Pons (tissue), 1 donor: ENCODE data around the gene SLC2A11.

Experiments
- DNase-seq: peaks from one replicate; pipeline ENCODE4 v3.0.0-alpha.2; 2016; ENCODE audit warnings: low spot score

Gene SLC2A11

GRCh38 chr22:23857606-23858483, at the start of gene SLC2A11:
SLC2A11 (plus strand) TSS chr22:23857875; CDS start chr22:23858000, 125 bp downstream.
- DNase-seq = peak; percentile 98

- DNase-seq = no peak
Measured at GRCh38 chr22:23812378-23812777, 45.3 kb upstream of the SLC2A11 start.

GRCh38 chr22:23815541-23816155, 42.0 kb upstream of the SLC2A11 start:
- no peak for DNase-seq

DNA sequence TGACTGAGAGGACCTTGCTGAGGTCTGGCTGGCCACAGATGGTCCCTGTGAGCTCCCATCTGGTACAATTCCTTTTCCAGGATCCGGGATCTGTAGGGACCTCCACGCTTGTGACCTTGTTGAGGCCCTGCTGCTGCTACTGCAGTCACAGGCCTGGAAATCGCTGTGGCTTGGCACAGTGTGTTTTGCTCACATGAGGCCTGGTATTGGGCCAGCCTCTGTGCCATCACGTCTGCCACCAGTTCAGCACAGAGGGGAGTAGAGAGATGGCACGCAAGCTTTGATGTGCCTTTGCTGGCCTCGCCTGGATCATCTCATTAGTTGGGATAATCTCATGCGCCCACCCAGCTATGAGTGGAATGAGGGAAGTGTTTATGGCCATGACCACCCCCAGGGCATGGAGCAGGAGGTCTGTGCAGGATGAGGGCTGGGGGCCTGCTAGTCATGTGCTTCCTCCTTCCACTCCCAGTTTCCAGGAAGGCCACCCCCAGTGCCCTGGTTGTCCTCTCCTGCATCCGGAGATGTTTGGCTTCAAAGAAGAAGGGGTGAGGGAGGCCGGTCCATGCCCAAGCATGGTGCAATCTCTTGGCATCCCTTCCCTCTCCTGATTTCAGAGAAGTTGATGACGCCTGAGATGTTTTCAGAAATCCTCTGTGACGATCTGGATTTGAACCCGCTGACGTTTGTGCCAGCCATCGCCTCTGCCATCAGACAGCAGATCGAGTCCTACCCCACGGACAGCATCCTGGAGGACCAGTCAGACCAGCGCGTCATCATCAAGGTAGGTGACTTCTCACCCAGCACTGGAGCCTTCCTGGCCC, 41.3 kb upstream of the SLC2A11 start:
- peak; percentile 65 for DNase-seq

DNA sequence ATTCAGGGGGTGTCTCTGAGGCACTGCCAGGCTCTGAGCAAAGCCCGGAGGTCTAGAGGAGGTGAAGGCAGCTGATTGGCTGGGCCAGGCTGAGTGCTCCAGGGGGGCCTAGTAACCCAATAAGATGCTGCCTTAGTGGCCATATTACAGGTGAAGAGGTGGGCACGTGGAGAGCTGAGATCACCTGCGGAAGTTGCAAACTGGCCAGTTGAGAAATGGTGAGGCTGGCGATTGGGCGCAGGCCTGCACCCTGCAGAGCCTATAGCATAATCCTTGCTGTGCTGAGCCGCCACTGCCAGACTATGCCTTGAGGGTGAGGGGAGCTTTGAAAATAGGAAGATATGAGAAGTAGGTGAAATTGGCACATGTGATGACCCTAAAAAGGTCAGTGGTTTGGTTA, 40.5 kb upstream of the SLC2A11 start:
- DNase-seq = no peak

DNA sequence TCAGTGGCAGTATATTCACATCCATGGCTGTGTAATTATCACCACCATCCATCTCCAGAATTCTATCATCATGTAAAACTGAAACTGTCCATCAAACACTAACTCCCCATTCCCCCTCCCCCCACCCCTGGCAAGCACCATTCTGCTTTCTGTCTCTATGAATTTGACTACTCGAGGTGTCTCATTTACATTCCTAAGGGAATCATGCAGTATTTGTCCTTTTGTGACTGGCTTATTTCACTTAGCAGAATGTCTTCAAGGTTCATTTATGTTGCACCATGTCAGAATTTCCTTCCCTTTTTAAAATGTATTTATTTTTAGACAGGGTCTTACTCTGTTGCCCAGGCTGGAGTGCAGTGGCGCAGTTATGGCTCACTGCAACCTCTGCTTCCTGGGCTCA, 39.1 kb upstream of the SLC2A11 start:
- DNase-seq = no peak

GRCh38 chr22:23820748-23821211, 36.9 kb upstream of the SLC2A11 start:
- DNase-seq = no peak

GRCh38 chr22:23822101-23822671, 35.5 kb upstream of the SLC2A11 start:
- DNase-seq = peak; percentile 32

GRCh38 chr22:23823331-23823791, 34.3 kb upstream of the SLC2A11 start:
- no peak for DNase-seq

GRCh38 chr22:23824476-23825245, 33.0 kb upstream of the SLC2A11 start:
- DNase-seq = no peak

DNA sequence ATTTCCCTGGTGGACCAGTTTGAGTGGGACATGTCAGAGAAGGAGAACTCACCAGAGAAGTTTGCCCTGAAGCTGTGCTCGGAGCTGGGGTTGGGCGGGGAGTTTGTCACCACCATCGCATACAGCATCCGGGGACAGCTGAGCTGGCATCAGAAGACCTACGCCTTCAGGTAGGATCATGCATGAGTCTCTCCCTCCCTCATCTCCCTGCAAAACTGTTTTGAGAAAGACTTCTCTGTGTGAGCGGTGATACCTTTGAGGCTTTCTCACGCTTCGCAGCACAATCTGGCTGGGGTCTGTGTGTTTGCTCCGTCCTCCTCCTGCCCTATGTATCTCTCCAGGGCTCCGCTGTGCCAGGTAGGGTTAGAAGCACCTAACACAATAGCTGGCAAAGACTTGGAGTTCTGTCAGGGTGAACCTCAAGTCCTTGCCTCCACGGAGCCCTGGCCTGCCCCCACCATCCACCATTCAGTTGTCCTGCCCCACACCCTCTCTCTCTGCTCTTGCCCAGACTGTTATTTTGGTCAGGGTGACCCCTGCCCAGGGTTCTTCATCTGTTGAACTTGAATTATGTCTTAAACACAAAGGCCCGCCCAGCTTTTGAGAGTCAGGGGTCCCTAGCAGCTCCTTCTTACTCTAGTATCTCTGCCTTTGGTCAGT, 32.3 kb upstream of the SLC2A11 start:
- DNase-seq = no peak

DNA sequence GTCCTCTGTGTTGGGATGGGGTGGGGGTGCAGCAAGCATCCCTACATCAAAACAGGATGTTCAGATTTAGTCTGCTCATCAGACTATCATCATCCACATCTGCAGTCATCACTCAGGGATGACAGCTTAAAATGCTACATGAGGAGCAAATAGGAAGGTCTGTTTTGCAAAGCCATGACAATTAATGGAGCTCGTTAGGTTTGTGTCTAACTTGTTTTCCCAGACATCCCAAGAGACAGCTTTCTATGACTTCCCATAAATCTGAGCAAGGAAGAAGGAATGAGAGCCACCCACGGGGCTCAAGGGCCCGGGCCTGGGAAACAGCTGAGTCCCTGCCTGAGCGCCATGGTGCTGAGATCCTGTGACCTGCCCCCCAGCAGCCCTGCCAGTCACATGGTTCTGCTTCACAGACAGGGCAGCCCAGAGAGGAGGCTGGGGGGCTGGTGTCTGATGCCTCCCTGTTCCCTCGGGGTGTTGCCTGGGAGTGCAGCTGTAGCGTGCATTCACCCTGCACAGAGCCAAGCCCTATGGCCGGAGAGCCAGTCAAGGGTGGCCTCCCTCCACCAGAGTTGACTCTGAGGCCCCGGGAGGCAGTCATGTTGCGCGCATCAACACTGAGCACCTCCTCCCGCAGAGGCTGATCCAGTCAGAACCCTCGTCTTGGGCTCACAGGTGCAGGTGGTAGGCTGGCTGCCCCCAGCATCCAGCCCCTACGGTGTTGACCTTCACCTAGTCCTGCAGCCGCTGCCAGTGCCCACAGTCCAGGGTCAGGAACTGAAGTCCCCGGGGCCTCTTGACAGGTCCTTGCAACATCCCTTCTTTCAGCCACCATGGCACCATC, 30.9 kb upstream of the SLC2A11 start:
- no peak for DNase-seq

GRCh38 chr22:23827351-23827995, 30.2 kb upstream of the SLC2A11 start:
- DNase-seq = no peak

GRCh38 chr22:23828800-23829680, 28.6 kb upstream of the SLC2A11 start:
- no peak for DNase-seq

DNA sequence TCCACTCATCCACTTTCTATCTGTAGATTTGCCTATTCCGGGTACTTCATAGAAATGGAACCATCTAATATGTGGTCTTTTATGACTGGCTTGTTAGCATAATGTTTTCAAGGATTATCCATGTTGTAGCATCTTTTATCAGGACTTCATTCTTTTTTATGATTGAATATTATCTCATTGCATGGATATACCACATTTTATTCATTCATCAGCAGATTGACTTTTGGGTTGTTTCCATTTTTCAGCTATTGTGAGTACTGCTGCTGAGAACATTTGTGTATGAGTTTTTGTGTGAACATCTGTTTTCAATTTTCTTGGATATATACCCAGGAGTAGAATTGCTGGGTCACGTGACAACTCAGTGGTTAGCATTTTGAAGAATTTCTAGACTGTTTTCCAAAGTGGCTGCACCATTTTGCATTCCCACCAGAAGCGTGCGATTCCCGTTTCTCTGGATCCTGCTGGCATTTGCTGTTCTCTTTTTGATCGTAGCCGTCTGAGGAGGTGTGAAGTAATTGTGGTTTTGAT, 27.8 kb upstream of the SLC2A11 start:
- DNase-seq = no peak

GRCh38 chr22:23831261-23831660, 26.4 kb upstream of the SLC2A11 start:
- no peak for DNase-seq

DNA sequence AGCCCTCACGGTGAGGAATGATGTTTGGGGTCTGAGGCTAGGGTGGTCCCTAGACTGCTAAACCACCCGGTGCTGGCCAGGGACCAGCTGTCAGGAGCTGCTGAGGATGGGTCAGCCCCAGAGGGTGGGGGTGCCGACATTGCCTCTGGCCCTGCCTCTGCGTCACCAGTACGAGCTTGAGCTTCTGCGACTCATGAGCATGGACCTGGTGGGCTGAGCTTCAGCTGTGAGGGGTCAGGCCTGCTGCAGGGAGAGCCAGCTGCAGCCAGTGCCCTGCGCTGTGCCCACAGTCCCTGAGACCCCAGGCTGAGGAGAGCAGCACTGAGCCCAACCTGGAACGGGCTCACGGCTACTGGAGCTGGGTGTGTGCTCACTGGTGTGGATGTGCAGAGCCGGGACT, 25.9 kb upstream of the SLC2A11 start:
- DNase-seq = no peak
